Erythroblast (primary cell): ENCODE measurements around the gene SOX10.

Experiments
- GATA1 ChIP-seq: IDR thresholded peaks from 2 replicates; pipeline ENCODE4 v1.6.1; 2011; ENCODE audit warnings: low read depth, mild to moderate bottlenecking, control low read depth, low read length, moderate library complexity
- POLR2A ChIP-seq: IDR thresholded peaks from 2 replicates; pipeline ENCODE4 v1.6.1; 2011; ENCODE audit warnings: mild to moderate bottlenecking, low read length

DNA sequence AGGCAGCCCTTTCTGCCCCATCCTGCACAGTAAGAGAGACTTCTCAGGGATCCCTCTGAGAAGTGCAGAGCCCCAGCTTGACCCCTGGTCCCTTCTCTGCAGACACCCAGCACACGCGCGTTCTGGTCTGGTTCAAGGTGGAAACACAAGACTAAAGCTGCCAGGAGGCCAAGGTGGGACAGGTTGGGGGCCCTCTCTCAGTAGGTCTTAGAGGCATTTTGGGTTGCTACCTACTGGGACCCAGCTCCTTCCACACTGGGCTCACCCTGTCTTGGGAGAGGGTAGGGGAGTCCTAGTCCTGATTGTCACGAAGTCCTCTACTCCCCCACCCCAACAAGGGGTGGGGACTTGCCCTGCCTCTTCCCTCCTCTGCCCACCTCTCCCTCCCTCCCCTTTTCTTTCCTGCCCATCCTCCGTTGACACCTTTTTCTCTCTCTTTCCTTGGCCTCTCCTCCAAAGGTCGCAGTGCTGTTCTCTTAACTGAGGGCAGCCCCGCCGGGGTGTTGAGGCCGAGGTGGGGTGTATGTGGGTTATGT lies 763 bp upstream of the SOX10 start:
- TF ChIP-seq POLR2A = no peak
- TF ChIP-seq GATA1 = no peak
